Neural progenitor cell (in vitro differentiated cells): ENCODE data around the gene GJA3.

ENCODE experiments used
- EZH2 ChIP-seq: fragments of 200-600 bp; sonication (generic); IDR thresholded peaks from 2 replicates; pipeline ENCODE4 v1.6.1; 2017; ENCODE audit warnings: antibody characterized with exemption, mild to moderate bottlenecking, moderate library complexity
- TF ChIP-seq, protein P1 (sequence below): fragments of 200-600 bp; sonication (generic); IDR thresholded peaks from 2 replicates; pipeline ENCODE4 v1.5.1; 2017; ENCODE audit warnings: antibody characterized with exemption, mild to moderate bottlenecking

DNA sequence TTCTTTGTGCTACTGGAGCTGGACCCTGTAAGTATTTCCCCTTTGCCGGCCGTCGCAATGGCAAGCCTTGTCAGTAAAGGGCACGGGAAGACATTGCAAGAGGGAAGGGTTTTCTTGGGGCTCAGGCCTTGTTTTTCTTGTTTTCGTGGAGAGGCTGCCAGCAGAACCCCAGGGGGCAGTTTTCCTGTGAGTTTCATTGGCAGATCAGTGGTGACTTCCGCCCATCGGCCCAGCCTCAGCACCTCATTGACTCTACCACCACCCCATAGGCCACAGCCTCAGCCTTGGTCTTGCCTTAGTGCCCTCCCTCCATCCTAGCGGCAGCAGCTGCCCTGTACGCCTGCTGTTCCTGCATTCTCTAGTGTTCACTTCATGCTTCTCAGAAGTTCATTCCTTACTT is 61.5 kb downstream of the GJA3 start:
- TF ChIP-seq, protein P1, sequence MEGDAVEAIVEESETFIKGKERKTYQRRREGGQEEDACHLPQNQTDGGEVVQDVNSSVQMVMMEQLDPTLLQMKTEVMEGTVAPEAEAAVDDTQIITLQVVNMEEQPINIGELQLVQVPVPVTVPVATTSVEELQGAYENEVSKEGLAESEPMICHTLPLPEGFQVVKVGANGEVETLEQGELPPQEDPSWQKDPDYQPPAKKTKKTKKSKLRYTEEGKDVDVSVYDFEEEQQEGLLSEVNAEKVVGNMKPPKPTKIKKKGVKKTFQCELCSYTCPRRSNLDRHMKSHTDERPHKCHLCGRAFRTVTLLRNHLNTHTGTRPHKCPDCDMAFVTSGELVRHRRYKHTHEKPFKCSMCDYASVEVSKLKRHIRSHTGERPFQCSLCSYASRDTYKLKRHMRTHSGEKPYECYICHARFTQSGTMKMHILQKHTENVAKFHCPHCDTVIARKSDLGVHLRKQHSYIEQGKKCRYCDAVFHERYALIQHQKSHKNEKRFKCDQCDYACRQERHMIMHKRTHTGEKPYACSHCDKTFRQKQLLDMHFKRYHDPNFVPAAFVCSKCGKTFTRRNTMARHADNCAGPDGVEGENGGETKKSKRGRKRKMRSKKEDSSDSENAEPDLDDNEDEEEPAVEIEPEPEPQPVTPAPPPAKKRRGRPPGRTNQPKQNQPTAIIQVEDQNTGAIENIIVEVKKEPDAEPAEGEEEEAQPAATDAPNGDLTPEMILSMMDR = no peak
- TF ChIP-seq EZH2 = no peak
